ENCODE results near the gene MEPE. TPM values are rescaled to one million over a fixed set of nuclear protein-coding genes. Genes with fewer than 3 reads are reported as not detected.

MEPE gene
- total RNA-seq, result 0.16 TPM

GRCh38 chr4:87832669-87833068 is at the start of gene MEPE:
Gene MEPE, plus strand, starts transcription at chr4:87832969. Its CDS starts 1,746 bp downstream, at chr4:87834715.
- no peak for DNase-seq

- no peak for DNase-seq
Measured at GRCh38 chr4:87783781-87784180, 49.0 kb upstream of the MEPE start.

GRCh38 chr4:87785731-87786509 is 46.8 kb upstream of the MEPE start:
- DNase-seq, result no peak

- no peak for DNase-seq
Measured at GRCh38 chr4:87799301-87800113, 33.3 kb upstream of the MEPE start, which contains the start of gene IBSP. Gene IBSP, plus strand, starts transcription at chr4:87799554. Its CDS starts 2,808 bp downstream, at chr4:87802362.

GRCh38 chr4:87802858-87803257 is 29.9 kb upstream of the MEPE start:
- DNase-seq, result no peak

- no peak for DNase-seq
Measured at GRCh38 chr4:87803421-87803820, 29.3 kb upstream of the MEPE start.

GRCh38 chr4:87804871-87805270 is 27.9 kb upstream of the MEPE start:
- DNase-seq, result no peak

GRCh38 chr4:87805971-87806370 is 26.8 kb upstream of the MEPE start:
- no peak for DNase-seq

GRCh38 chr4:87806520-87806919 is 26.2 kb upstream of the MEPE start:
- DNase-seq, result no peak

GRCh38 chr4:87807402-87807801 is 25.4 kb upstream of the MEPE start:
- no peak for DNase-seq

- no peak for DNase-seq
Measured at GRCh38 chr4:87811977-87812376, 20.8 kb upstream of the MEPE start.

- DNase-seq, result no peak
Measured at GRCh38 chr4:87819281-87819919, 13.4 kb upstream of the MEPE start.

GRCh38 chr4:87823200-87823599 is 9.6 kb upstream of the MEPE start:
- no peak for DNase-seq

- no peak for DNase-seq
Measured at GRCh38 chr4:87823724-87824123, 9.0 kb upstream of the MEPE start.

- DNase-seq, result no peak
Measured at GRCh38 chr4:87824352-87824751, 8.4 kb upstream of the MEPE start.

GRCh38 chr4:87834401-87834800 is 1.6 kb downstream of the MEPE start:
- no peak for DNase-seq

GRCh38 chr4:87835197-87835596 is 2.4 kb downstream of the MEPE start:
- no peak for DNase-seq

- DNase-seq, result no peak
Measured at GRCh38 chr4:87835743-87836142, 3.0 kb downstream of the MEPE start.

- DNase-seq, result no peak
Measured at GRCh38 chr4:87838205-87838604, 5.4 kb downstream of the MEPE start.

GRCh38 chr4:87838890-87839591 is 6.3 kb downstream of the MEPE start:
- no peak for DNase-seq

- DNase-seq, result no peak
Measured at GRCh38 chr4:87839592-87839946, 6.8 kb downstream of the MEPE start.

- no peak for DNase-seq
Measured at GRCh38 chr4:87840149-87840548, 7.4 kb downstream of the MEPE start.

GRCh38 chr4:87843936-87844335 is 11.2 kb downstream of the MEPE start:
- DNase-seq, result peak; percentile 46
